Activated CD4-positive, alpha-beta T cell treated with anti-CD3 and anti-CD28 coated beads, Interleukin-2, amount 50 U/mL, for 48 hours (primary cell): ENCODE measurements around the gene CD83.
A peak's percentile ranks its signal among the peaks of the same experiment; 100 is the strongest.
"Not testable (repeated sequence)": the region's sequence is repeated elsewhere in the genome, so short reads cannot be mapped to it uniquely, and the experiment has no call there.

Experiments
- DNase-seq, 2 experiments: peaks; one replicate each; pipeline ENCODE4 v3.0.0-alpha.2; 2020

CD83 gene, protein sequence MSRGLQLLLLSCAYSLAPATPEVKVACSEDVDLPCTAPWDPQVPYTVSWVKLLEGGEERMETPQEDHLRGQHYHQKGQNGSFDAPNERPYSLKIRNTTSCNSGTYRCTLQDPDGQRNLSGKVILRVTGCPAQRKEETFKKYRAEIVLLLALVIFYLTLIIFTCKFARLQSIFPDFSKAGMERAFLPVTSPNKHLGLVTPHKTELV

DNA sequence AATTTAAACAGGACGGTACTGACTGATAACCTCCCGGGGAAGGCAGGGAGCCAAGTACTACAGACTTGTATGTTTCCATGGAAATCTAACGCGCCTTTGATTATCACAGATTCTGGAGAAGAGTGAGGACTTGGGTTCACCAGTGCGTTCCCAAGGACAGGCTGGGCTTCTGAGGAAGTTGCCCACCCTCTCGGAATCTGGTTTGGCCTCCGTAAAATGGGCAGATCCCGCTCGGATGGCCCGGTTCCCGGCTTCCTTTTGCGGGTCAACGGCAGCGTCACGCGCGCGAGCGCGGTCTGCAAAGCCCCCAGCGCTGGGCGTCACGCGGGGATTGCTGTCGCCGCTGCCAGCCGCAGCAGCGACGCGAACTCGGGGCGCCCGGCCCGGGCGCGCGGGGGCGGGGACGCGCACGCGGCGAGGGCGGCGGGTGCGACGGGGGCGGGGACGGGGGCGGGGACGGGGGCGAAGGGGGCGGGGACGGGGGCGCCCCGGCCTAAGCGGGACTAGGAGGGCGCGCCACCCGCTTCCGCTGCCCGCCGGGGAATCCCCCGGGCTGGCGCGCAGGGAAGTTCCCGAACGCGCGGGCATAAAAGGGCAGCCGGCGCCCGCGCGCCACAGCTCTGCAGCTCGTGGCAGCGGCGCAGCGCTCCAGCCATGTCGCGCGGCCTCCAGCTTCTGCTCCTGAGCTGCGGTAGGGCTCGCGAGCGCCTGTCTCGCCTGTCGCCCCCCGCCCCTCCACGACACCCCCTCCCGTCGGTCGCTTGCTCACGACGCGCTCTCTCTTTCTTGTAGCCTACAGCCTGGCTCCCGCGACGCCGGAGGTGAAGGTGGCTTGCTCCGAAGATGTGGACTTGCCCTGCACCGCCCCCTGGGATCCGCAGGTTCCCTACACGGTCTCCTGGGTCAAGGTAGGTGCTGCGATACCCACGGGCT is at the start of gene CD83:
Gene CD83 (plus strand): TSS at position 615 of the 933 bp plus-strand sequence. CDS start 40 bp downstream, at position 655.
- DNase-seq: peak; percentile 71 to 75

DNA sequence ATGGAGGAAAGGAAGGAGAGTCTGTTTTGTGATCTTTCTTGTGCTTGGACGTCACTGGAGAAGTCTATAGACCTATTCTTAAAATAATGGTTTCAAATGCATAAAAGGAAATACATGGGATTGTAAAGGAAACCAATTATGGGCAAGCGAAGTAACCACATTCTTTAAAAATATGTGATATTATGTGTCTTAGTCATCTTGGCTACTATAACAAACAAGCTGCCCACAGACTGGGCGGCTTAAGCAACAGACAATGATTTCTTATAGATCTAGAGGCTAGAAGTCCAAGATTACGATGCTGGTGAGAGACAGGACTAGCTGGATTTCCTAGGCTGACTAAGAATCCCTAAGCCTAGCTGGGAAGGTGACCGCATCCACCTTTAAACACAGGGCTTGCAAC is 49.4 kb upstream of the CD83 start:
- DNase-seq: no peak

DNA sequence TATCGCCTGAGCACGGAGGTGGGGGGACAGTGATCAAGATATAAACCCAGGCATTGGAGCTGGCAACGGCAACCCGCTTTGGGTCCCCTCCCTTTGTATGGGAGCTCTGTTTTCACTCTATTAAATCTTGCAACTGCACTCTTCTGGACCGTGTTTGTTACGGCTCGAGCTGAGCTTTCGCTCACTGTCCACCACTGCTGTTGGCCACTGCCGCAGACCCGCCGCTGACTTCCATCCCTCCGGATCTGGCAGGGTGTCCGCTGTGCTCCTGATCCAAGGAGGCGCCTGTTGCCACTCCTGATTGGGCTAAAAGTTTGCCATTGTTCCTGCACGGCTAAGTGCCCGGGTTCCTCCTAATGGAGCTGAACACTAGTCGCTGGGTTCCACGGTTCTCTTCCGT is 48.9 kb upstream of the CD83 start:
- no peak for DNase-seq

DNA sequence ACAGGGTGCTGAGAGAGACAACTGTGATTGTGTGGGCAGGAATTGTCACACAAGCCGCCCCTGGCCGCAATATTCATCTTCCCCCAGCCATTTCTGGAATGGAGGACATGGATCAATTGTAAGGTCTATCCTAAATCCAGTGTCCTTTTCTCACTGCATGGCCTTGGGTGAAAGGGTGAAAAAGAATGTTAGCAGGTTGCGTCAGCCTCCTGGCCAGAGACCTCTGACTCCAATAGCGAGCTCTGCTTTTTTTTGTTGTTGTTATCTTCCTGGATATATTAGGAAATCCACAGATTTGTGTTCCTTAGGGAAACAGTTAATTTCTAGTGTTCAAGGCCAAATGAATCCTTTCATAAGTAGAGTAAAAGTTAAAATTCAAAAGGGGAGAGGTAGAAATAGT is 47.1 kb upstream of the CD83 start:
- no peak for DNase-seq

DNA sequence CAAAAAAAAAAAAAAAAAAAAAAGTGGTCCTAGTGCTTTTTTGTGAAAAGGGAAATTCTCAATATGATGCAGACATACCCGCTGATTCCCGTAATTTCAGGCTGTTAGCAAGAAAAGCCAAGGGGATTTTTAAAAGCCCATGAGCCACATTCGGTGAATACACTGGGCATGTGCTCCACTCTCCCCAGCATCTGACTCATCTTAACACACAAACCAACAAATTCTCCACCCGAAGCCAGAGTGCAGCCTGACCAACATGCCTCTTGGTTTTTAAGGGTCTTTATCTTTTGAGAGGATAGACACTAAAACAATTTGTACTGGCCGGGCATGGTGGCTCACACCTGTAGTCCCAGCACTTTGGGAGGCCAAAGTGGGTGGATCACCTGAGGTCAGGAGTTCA is 45.5 kb upstream of the CD83 start:
- DNase-seq: peak in 1 of 2 experiments; percentile 32

DNA sequence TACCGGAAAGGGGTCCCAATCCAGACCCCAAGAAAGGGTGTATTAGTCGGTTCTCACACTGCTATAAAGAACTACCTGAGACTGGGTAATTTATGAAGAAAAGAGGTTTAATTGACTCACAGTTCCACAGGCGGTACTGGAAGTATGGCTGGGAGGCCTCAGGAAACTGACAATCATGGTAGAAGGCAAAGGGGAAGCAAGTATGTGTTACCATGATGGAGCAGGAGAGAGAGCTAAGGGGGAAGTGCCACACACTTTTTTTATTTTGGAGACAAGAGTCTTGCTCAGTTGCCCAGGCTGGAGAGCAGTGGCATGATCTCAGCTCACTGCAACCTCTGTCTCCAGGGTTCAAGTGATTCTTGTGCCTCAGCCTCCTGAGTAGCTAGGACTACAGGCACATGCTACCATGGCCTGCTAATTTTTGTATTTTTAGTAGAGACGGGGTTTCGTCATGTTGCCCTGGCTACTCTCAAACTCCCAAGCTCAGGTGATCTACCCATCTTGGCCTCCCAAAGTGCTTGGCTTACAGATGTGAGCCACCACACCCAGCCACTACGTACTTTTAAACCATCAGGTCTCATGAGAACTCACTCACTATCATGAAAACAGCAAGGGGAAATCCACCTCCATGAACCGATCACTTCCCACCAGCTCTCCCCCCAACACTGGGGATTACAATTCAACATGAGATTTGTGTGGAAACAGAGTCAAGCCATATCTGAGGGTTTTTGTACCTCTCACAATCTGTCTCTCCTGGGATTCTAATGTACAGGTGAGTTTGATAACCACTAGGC is 43.8 kb upstream of the CD83 start:
- not testable (repeated sequence) for DNase-seq

DNA sequence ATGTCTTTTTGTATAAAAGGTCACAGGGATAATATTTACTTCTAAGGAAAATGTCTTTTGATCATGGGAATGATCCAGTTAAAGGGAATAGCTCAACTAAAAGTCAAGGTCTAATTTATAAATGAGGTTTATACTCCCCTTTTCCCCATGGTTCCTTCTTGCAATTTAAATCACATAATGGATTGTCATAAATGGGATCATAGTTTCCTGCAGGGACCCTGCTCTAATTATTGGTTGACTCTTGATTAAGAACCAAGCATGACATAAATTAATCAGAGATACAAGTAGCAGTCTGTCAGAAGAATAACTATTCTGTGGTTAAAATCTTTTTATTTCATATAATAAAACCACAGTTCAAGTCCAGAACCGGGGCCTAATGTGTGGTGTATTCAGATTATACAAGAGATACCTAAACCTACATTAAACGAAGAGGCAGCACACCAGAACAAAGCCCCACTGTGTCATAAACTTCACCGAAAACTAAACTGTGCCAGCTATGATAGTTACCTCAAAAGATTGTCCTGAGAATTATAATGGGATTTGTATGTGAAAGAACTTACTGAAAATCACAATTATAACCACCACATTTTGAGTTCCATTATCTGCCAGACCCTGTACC is 43.0 kb upstream of the CD83 start:
- no peak for DNase-seq

DNA sequence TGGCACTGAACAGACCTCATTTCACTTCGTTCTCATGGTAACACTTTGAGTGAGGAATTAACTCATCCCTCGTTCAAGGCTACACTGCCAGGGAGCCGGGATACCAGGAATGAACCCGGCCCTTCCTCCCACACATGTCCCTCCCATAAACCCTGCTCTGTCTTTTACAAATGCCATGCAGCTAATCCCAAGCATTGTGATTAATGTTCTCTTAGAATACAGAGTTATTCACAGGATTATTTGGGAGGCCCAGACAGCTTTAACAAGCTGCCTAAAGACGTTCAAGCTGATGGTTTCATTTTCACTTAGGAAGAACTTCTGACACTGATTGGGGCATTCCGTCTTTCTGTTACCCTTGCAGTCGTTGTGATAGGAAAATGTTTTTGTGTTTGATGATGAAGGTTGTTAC is 42.5 kb upstream of the CD83 start:
- DNase-seq: no peak

DNA sequence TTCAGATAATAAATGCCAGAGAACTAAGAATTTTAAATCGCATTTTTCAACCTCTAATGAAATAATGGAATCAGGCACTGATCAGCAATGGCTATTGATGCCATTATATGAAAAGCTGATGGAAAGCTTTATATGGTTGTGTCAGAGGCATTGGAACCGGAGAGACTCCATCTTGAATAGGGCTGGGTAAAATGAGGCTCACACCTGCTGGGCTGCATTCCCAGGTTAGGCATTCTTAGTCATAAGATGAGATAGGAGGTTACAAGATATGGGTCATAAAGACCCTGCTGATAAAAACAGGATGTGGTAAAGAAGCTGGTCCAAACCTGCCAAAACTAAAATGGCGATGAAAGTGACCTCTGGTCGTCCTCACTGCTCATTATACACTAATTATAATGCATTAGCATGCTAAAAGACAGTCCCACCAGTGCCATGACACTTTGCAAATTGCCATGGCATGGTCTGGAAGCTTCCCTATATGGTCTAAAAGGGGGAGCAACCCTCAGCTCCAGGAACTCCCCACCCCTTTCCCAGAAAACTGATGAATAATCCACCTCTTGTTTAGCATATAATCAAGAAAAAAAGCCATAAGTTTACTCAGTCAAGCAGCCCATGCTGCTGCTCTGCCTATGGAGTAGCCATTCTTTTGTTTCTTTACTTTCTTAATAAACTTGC is 40.2 kb upstream of the CD83 start:
- DNase-seq: no peak

DNA sequence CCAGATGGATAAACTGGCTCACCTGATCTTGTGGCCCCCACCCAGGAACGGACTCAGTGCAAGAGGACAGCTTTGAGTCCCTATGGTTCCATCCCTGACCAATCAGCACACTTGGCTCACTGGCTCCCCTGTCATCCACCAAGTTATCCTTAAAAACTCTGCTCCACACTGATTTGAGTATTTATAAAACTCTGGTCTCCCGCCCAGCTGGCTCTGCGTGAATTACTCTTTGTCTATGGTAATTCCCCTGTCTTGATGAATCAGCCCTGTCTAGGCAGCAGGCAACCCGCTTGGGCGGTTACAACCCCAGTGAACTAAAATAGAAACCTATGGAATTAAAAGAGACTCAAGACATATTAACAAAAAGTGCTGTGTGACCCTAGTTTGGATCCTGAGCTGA is 38.1 kb upstream of the CD83 start:
- DNase-seq: peak; percentile 35 to 57

DNA sequence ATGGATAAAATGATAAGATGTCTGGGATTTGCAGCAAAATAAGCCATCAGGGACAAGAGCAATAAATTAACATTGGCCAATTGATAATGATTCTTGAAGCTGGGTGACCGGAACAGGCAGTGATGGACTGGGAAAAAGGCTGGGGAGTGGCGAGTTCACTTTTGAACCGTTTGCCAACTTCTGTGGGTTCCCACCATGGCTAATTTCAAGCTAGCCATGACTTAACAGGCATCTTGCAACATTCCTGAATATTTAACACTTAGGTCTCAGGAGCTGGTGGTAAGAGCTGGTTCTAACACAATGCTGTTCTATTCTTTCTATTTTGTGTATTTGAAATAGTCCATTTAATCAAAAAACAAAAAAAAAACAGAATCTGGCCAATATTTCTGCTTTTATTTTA is 37.6 kb upstream of the CD83 start:
- no peak for DNase-seq

DNA sequence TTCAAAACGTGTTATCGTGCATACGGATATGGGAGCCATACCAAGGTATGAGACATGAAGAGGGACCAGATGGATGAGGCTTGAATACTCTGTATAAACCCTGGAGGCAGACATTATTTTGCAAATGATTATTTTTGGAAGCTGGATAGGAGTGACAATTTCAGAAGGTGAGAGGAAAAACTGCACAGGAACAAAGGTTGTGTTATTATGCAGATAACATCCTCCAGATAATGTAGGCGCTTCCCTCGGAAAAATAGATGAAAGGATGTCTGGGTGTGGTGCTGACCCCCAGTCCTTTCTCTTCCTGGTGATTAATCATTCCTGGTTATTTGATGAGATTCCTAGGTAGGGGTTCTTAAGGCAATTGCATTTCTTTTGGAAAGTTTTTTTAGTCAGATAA is 36.4 kb upstream of the CD83 start:
- DNase-seq: no peak

DNA sequence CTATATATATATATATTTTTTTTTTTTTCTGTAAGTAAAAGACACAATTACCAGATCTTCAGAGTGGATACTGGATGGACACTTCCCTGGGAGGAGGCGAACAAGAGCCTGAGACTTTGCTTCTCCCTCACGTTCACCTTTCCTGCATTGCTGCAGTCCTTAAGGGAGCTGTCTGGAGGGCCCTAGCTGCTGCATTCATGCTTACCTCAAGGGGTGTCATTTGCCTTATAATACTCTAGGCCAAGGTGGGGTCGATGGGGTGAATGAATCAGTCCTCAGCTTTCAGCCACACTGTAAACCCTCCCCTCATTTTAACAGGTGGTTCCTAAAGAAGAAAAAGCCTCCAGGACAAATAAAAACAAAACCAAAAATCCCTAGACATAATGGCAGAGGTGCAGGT is 34.8 kb upstream of the CD83 start:
- DNase-seq: no peak

DNA sequence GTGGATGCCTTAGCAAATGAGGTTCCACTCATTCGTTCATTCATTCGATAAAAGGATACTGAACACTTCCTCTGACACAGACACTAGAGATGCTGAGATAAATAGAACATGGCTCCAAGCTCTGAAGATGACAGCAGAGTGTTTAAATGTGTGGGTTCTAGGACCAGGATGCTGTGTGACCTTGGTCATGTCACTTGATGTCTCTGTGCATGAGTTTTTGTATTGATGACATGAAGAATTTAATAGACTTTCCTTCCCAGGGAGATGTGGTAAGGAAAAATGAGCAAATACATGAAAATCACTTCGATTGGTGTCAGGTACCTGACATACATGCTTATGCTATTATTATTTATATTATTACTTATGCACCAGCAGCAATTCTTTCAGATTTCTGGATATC is 34.3 kb upstream of the CD83 start:
- no peak for DNase-seq

DNA sequence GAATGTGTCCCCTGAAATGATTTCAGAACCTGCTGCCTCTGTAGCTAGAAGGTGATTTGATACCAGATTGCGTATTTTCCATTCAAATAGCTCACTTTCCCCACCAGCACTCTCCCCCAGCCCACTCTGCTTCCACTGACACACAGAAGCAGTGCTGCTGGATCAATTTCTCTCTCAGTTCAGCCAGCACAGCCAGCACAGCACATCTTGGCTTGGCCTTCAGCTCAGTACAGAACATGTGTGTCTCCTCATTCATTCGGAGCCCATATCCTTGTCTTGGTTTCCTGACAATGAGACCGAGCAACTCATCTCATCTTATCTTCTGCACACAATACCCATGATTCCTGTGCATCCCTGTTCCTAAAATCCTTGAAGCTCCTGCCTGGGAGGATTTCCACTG is 33.8 kb upstream of the CD83 start:
- DNase-seq: no peak

DNA sequence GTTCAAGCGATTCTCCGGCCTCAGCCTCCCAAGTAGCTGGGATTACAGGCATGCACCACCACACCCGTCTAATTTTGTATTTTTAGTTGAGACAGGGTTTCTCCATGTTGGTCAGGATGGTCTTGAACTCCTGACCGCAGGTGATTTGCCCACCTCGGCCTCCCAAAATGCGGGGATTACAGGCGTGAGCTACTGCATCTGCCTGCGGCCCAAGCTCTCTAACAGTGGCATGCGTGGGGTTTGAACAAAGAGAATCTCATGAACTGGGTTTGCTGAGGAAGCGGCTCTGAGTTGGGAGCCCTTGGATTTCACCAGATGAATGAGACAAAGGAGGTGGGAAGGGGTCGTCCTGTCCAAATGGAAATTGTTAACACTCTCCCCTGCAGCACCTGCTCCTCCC is 33.2 kb upstream of the CD83 start:
- no peak for DNase-seq

DNA sequence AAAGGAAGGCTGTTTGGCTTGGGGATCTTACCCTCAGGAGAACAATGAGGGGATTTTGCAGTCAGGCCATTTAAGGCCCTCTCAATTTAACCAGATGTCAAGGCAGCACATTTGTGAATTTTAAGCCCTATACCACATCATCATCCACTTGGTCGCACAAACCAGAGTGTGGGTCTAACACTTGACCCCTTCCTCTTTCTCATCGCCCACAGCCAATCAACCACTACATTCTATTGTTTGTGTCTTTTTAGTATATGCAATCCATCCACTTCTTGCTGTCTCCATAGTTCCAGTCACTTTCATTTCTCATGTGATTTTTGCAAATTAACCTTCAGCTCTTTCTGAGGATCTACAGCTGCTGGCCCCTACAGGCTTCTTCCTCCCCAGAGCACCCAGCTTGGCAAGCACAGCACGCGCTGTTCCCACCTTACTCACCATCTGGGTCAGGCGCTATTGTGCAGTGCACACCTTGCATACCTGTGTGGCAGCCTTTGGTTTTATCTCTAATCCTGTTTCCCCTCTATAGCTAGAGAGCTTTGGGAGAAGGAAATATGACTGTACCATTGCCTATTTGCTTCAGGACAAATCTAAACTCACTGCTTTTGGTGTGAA is 32.3 kb upstream of the CD83 start:
- DNase-seq: no peak

DNA sequence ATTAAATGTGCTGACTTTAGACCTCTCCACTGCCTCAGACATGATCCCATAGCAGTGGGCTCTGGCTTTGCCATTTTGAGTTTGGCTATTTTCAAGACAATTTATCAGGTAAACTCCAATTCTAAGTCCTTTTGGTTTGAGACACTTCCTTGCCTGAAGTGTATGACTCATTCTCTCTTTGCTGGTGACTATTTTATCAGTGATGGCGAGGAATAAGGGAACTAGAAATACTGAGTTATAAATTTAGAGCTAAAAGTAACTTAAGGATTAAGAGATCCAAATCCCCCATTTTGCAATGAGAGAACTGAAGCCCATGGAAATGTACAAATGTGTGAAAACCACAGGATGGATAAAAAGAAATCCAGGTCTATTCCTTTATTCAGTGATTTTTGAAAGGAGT is 30.9 kb upstream of the CD83 start:
- no peak for DNase-seq

DNA sequence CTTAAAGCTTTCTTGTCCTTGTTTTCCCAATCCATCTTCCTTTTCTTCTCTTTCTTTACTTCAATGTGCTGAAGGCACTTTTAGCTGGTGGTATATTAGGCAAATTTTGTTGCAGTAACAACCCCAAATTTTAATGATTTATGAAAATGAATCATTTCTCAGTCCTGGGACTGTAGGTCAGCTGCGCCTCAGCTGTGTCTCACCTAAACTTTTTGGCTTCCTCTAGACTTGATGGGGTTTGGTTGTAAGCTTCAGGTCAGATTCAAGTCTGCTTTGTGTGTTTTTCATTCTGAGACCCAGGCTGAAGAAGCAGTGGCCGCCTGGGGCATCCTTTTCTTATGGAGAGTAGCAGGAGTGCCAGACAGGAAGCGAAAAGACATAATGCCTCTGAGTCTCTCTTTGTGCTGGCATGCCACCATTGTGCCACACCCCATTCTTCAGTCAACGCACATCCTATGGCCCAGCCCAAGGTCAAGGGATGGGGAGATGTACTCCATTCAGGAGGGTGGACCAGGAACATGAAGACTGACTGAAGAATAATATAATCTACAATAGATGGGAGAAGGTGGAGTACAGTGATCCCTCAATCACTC is 28.9 kb upstream of the CD83 start:
- no peak for DNase-seq

DNA sequence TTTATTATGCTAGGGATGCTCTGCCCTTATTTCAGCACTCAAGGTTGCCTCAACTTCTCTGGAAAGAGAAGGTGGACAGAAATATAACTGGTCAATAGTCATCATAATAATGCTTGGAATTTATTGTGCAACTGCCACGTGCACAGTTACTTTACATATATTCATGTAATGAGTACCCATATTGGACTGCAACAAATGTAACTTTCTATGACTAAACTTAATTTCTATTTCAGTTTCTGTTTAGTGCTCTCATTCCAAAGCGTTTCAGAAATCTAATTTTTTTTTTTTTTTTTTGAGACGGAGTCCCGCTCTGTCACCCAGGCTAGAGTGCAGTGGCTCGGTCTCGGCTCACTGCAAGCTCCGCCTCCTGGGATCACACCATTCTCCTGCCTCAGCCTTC is 28.3 kb upstream of the CD83 start:
- DNase-seq: no peak

DNA sequence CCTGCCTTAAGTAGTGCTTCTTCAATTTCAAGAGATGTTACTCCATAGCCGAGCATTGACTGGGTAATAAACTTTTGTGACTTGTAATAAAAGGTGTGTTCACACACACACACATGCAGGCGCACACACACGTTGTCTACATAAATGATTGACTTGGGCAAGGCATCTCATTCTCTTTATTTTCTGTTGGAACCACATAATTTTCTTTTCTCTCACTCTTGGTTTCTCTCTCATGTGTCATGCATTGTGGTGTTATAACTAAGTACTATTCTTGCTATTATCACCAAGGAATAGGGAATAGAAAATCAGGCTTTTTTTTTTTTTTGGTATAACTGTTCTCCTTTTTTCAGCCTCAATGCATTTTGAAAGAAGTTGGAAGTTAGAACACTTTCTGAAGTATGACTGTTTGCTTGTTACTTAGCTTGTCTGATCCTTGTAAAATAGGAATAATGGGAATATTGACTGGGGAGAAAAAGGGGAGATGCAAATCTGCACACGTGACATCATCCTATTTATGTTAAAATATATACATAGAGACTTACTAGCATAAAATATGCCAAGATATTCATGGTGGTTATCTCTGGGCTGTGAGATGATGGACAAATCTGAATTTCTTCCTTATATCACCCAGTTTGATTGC is 26.1 kb upstream of the CD83 start:
- DNase-seq: no peak
